ENCODE results near the gene KDM8. TPM values are rescaled to one million over a fixed set of nuclear protein-coding genes. Genes with fewer than 3 reads are reported as not detected.

KDM8 gene
- total and polyA plus RNA-seq, 2 donors (not counting 1 experiment from before 2014, with no cell fraction given) = 7.5 to 37.4 TPM

DNA sequence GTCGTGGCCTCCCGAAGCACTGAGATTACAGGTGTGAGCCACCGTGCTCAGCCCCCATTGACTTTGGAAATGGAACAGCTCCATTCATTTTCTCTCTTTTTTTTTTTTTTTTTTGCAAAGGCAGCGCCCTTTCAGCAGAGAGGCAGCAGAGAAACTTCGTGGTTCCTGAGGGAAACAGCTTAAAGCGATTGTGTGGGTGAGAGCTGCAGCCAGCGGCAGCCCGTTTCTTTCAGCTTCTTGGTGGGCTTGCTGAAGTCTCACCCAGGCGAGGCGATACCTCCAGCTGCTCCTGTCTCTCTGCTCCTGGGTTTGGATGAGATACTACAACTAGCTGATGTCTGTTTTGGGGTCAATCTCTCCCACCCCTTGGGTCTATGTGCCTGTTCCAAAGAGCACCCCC is 7.7 kb downstream of the KDM8 start:
- no peaks in the 10 kb centered on the region for H3K27me3 ChIP-seq (replicated peaks in 1 of 4; ENCODE audit: control extremely low read depth in 1 of 4, control insufficient read depth in 3 of 4, insufficient read depth in 4 of 4, low read length in 3 of 4)
- no peaks in the 10 kb centered on the region for H4K20me1 ChIP-seq (ENCODE audit: control insufficient read depth, insufficient read depth, low read length, poor library complexity, severe bottlenecking)
- H3K9me3 Mint-ChIP-seq (ENCODE audit: insufficient read depth) = no peaks in the 10 kb centered on the region
- DNase-seq = no peak
- CTCF ChIA-PET = no interaction called here
- H3K79me2 ChIP-seq (ENCODE audit: control insufficient read depth, insufficient read depth, low read length) = peaks cover 38% of the 10 kb centered on the region
- no peak overlapping the region for H3K4me3 ChIP-seq (ENCODE audit: control extremely low read depth in 1 of 5, extremely low read depth in 1 of 5, insufficient read depth in 1 of 5, low read depth in 2 of 5, low read length in 4 of 5)
- no peak for ATAC-seq (ENCODE audit: low read depth)
- H3K27me3 Mint-ChIP-seq = no peaks in the 10 kb centered on the region
- intact Hi-C loops (cut with micrococcal nuclease) = no loop called here
- 92% methylated on average over 9 of the region's 10 CpGs for WGBS (ENCODE audit: insufficient coverage)
- H3K4me3 Mint-ChIP-seq = no peak overlapping the region
- peaks cover 3% of the 10 kb centered on the region for H3K4me1 Mint-ChIP-seq
- no peak overlapping the region for H3K9ac ChIP-seq (ENCODE audit: low read length)
- H3K4me1 ChIP-seq (ENCODE audit: control insufficient read depth in 2 of 2, insufficient read depth in 2 of 2, low read length in 2 of 2) = peaks cover under 1 to 1% of the 10 kb centered on the region in 2 donors
- H3K4me2 ChIP-seq (replicated peaks; ENCODE audit: low read depth, low read length, poor library complexity, severe bottlenecking) = no peak overlapping the region
- no peaks in the 10 kb centered on the region for H3K9me3 ChIP-seq (ENCODE audit: control extremely low read depth in 1 of 3, control insufficient read depth in 2 of 3, insufficient read depth in 1 of 3, low read length in 2 of 3)
- peaks cover 0 to 34% of the 10 kb centered on the region in 2 experiments for H3K36me3 ChIP-seq (replicated peaks in 1 of 2; ENCODE audit: control extremely low read depth in 1 of 2, control insufficient read depth in 1 of 2, extremely low read depth in 1 of 2, insufficient read depth in 2 of 2, low read length in 1 of 2)
- H3K27ac ChIP-seq (ENCODE audit: low read length in 2 of 2) = no peak overlapping the region
- TF ChIP-seq EZH2 (IDR thresholded peaks at IDR 0.05; ENCODE audit: borderline replicate concordance, insufficient read depth, low read depth, low read length, poor library complexity, severe bottlenecking) = no peak
- TF ChIP-seq, protein P1, sequence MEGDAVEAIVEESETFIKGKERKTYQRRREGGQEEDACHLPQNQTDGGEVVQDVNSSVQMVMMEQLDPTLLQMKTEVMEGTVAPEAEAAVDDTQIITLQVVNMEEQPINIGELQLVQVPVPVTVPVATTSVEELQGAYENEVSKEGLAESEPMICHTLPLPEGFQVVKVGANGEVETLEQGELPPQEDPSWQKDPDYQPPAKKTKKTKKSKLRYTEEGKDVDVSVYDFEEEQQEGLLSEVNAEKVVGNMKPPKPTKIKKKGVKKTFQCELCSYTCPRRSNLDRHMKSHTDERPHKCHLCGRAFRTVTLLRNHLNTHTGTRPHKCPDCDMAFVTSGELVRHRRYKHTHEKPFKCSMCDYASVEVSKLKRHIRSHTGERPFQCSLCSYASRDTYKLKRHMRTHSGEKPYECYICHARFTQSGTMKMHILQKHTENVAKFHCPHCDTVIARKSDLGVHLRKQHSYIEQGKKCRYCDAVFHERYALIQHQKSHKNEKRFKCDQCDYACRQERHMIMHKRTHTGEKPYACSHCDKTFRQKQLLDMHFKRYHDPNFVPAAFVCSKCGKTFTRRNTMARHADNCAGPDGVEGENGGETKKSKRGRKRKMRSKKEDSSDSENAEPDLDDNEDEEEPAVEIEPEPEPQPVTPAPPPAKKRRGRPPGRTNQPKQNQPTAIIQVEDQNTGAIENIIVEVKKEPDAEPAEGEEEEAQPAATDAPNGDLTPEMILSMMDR (IDR thresholded peaks at IDR 0.05) = no peak
- POLR2A ChIA-PET = interaction anchor here (0.6 kb wide), 1 partner anchor 14 kb away, joined by 4 read pairs; no protein-coding TSS in a partner anchor
- no peak overlapping the region for H2AFZ ChIP-seq (ENCODE audit: insufficient read depth, low read depth, low read length, poor library complexity, severe bottlenecking)
- no peak overlapping the region for H3K27ac Mint-ChIP-seq

DNA sequence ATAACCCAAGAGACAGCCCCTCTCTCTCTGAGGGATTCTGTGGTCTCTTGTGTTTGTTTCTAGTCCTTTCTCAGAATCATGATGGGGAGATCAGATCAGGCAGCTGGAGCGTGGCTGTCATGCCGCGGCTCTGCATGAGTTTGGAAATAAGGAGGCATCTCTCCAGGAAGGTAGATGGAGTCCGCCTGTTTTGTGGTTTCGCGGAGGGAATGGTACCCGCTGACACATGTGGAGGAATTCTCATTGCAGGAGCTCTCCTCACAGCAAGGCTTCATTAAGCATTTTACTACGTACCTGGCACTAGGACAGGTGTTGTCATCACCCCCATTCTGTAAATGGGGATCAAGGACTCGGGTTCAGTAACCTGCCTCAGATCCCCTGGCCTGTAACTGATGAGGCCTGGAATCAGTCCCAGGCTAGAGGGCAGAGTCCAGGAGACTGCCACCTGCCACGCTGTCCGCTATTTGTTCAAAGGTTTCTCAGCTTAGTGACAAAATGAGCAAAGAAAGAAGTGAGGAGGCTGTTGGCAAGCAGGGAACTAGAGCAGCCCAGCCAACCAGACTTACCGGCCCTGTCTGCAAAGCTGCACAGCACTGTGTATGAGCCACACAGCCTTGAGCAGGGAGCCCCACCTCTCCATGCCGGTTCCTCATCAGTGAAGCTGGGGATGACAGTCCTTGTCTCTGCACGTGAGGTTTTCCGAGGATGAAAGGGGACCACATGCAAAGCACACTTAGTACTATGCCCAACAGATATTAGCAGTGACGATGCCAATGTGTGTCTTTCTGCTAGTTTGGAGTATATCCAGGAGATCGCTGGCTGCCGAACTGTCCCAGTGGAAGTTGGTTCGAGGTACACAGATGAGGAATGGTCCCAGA is 11.0 kb downstream of the KDM8 start:
- H3K4me2 ChIP-seq (replicated peaks; ENCODE audit: low read depth, low read length, poor library complexity, severe bottlenecking) = no peak overlapping the region
- H3K27me3 ChIP-seq (replicated peaks in 1 of 4; ENCODE audit: control extremely low read depth in 1 of 4, control insufficient read depth in 3 of 4, insufficient read depth in 4 of 4, low read length in 3 of 4) = no peaks in the 10 kb centered on the region
- no peak overlapping the region for H3K4me3 ChIP-seq (ENCODE audit: control extremely low read depth in 1 of 5, extremely low read depth in 1 of 5, insufficient read depth in 1 of 5, low read depth in 2 of 5, low read length in 4 of 5)
- H3K4me1 Mint-ChIP-seq = no peaks in the 10 kb centered on the region
- H3K9ac ChIP-seq (ENCODE audit: low read length) = no peak overlapping the region
- H3K27me3 Mint-ChIP-seq = no peaks in the 10 kb centered on the region
- DNase-seq (no peak), ATAC-seq (ENCODE audit: low read depth) (no peak)
- 93% methylated on average over 17 of the region's 19 CpGs for WGBS (ENCODE audit: insufficient coverage)
- ChIA-PET POLR2A (no interaction called here), CTCF (no interaction called here)
- no peaks in the 10 kb centered on the region for H4K20me1 ChIP-seq (ENCODE audit: control insufficient read depth, insufficient read depth, low read length, poor library complexity, severe bottlenecking)
- no peaks in the 10 kb centered on the region for H3K9me3 Mint-ChIP-seq (ENCODE audit: insufficient read depth)
- intact Hi-C loops (cut with micrococcal nuclease) = no loop called here
- no peak overlapping the region for H3K27ac Mint-ChIP-seq
- TF ChIP-seq, protein P1 (IDR thresholded peaks at IDR 0.05) = no peak
- TF ChIP-seq EZH2 (IDR thresholded peaks at IDR 0.05; ENCODE audit: borderline replicate concordance, insufficient read depth, low read depth, low read length, poor library complexity, severe bottlenecking) = no peak
- H3K4me3 Mint-ChIP-seq = no peak overlapping the region
- no peak overlapping the region for H3K27ac ChIP-seq (ENCODE audit: low read length in 2 of 2)
- H3K4me1 ChIP-seq (ENCODE audit: control insufficient read depth in 2 of 2, insufficient read depth in 2 of 2, low read length in 2 of 2) = no peaks in the 10 kb centered on the region
- no peaks in the 10 kb centered on the region for H3K9me3 ChIP-seq (ENCODE audit: control extremely low read depth in 1 of 3, control insufficient read depth in 2 of 3, insufficient read depth in 1 of 3, low read length in 2 of 3)
- H3K36me3 ChIP-seq (replicated peaks in 1 of 2; ENCODE audit: control extremely low read depth in 1 of 2, control insufficient read depth in 1 of 2, extremely low read depth in 1 of 2, insufficient read depth in 2 of 2, low read length in 1 of 2) = peaks cover 0 to 43% of the 10 kb centered on the region in 2 experiments
- no peak overlapping the region for H2AFZ ChIP-seq (ENCODE audit: insufficient read depth, low read depth, low read length, poor library complexity, severe bottlenecking)
- peaks cover 19% of the 10 kb centered on the region for H3K79me2 ChIP-seq (ENCODE audit: control insufficient read depth, insufficient read depth, low read length)
